ENCODE measurements around the gene LRFN2.

LRFN2 gene

DNA sequence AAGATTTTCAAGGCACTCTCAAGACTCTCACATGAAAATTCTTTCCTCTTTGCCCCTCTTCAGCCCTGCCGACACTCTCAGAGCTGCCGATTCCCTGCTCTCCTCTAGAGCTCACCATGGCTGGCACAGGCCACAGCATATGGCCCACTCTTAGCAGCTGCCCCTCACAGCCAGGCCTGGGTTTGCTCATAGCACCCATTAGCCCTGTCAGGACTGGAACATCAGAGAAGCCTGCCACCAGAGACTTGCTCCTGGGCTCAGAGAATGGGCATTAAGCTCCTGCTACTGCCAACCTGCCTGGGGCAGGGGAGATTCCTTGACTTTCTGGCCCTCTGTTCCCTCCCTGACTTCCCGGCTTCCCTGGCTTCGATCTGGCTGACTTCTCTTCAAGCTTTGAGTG lies 96.7 kb downstream of the LRFN2 start:
- TF ChIP-seq CTCF (IDR thresholded peaks at IDR 0.05; ENCODE audit: low read length, missing control alignments): no peak

DNA sequence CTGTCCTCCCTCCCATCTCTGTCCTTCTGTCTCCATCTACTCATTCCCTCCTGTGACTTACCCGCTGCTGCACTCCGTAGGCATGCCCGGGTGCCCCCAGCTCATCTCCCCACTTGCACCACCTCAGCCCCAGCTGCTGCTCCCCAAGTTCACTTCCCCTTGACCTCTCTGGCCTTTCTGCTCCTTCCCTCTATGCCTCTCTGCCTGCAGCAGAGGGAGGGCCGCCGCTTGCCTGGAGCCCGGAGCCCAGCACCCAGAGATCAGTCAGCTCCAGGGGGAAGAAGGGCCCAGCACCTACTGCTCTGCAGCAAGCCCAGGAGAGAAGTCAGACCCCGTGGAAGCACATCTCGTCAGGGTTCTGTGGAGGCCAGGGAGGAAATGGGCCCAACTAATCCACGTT lies 97.4 kb downstream of the LRFN2 start:
- TF ChIP-seq CTCF (IDR thresholded peaks at IDR 0.05; ENCODE audit: low read length, missing control alignments): no peak
- no peak overlapping the region for H3K4me3 ChIP-seq (replicated peaks; ENCODE audit: low read depth, low read length)

More for the DNA sequence above, 96.7 kb downstream of the LRFN2 start:
- H3K4me3 ChIP-seq (replicated peaks; ENCODE audit: low read depth, low read length): no peak overlapping the region
- no peak for DNase-seq (ENCODE audit: low read depth)

GRCh38 chr6:40486576-40486975 lies 100.6 kb downstream of the LRFN2 start:
- no peak for TF ChIP-seq CTCF (IDR thresholded peaks at IDR 0.05; ENCODE audit: low read length, missing control alignments)
- no peak for DNase-seq (ENCODE audit: low read depth)
- no peak overlapping the region for H3K4me3 ChIP-seq (replicated peaks; ENCODE audit: low read depth, low read length)

More for the DNA sequence above, 97.4 kb downstream of the LRFN2 start:
- no peak for DNase-seq (ENCODE audit: low read depth)

- no peak for DNase-seq (ENCODE audit: low read depth)
- no peak for TF ChIP-seq CTCF (IDR thresholded peaks at IDR 0.05; ENCODE audit: low read length, missing control alignments)
- H3K4me3 ChIP-seq (replicated peaks; ENCODE audit: low read depth, low read length): no peak overlapping the region
Measured at GRCh38 chr6:40485795-40486194, 101.4 kb downstream of the LRFN2 start.

- TF ChIP-seq CTCF (IDR thresholded peaks at IDR 0.05; ENCODE audit: low read length, missing control alignments): no peak
- DNase-seq (ENCODE audit: low read depth): no peak
- no peak overlapping the region for H3K4me3 ChIP-seq (replicated peaks; ENCODE audit: low read depth, low read length)
Measured at GRCh38 chr6:40485300-40485699, 101.9 kb downstream of the LRFN2 start.

DNA sequence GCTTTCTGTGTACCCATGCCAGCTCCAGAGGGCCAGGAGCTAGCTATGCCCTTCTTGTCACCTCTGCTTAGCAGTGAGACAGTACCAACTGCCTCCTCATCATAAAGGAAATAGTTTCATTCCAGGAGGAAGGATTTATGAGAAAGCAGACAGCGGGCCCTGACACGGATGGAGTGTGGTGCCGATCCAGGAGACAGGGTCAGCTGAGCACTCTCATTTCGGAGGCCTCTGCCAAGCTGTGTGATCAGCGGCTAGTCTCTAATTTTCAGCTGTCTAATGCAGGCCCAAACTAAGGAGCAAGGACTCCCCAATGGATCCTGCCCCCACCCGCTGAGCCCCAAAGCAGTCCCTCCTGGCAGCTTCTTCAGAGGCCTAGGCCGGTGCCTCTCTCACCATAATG lies 103.1 kb downstream of the LRFN2 start:
- TF ChIP-seq CTCF (IDR thresholded peaks at IDR 0.05; ENCODE audit: low read length, missing control alignments): no peak
- DNase-seq (ENCODE audit: low read depth): no peak
- H3K4me3 ChIP-seq (replicated peaks; ENCODE audit: low read depth, low read length): no peak overlapping the region

DNA sequence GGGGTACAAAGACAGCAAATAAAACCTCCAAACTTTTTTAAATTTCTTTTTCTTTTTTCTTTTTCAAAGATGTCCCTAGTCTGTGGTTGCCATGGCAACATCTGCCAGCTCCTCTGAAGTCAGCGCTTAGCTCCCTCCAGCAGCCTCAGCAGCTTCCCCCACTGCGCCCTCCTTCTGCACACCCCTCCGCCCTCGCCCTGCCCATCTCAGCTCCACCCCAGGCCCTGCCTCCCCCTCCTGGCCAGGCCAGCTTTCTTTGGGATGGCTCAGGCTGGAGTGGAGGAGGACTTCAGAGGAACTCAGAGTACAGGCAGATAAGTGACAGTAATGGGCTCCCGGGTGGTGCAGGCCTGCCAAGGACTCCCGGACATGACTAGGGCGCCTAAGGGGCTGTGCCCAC lies 104.6 kb downstream of the LRFN2 start:
- TF ChIP-seq CTCF (IDR thresholded peaks at IDR 0.05; ENCODE audit: low read length, missing control alignments): no peak
- H3K4me3 ChIP-seq (replicated peaks; ENCODE audit: low read depth, low read length): no peak overlapping the region
- no peak for DNase-seq (ENCODE audit: low read depth)

Data from fibroblast of pulmonary artery (primary cell).